ENCODE data around the gene USPL1.

Gene USPL1

DNA sequence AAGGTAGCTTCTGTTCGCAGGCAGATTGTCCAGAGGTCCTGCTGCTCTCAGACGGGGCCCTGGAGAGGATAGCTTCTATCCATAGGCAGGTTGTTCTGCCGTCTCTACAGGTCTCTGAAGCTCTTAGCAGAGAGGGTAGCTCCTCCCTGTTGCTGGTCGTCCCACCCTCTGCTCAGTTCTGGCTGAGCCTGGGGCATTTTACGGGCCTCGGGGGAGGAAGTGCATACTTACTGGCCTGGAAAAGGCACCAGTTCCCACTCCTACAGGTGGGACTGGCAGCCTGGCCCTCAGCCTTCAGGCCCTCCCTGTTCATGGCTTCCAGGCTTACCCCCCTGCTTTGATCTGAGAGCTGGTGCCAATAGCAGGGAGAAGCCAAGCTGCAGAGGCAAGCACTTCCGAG lies 42.3 kb downstream of the USPL1 start:
- no peak for DNase-seq (ENCODE audit: low spot score)

DNA sequence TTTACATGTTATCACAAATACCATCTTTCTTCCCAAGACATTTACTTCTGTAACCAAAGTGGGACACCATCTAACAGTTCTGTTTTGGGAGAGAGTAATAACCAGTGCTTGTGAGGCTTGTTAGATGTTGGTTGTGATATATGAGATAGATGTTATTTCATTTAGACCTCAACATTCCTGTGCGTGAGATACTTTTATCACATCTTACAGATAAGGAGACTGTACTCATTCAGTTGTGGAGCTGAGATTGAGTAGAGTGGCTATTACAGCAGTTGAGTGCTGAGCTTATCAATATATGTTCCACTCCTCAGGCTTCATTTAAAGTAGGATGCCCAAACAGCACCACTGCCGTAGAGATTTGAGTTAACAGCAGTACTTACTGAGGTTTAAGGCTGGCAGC lies 43.1 kb downstream of the USPL1 start:
- DNase-seq (ENCODE audit: low spot score): no peak

DNA sequence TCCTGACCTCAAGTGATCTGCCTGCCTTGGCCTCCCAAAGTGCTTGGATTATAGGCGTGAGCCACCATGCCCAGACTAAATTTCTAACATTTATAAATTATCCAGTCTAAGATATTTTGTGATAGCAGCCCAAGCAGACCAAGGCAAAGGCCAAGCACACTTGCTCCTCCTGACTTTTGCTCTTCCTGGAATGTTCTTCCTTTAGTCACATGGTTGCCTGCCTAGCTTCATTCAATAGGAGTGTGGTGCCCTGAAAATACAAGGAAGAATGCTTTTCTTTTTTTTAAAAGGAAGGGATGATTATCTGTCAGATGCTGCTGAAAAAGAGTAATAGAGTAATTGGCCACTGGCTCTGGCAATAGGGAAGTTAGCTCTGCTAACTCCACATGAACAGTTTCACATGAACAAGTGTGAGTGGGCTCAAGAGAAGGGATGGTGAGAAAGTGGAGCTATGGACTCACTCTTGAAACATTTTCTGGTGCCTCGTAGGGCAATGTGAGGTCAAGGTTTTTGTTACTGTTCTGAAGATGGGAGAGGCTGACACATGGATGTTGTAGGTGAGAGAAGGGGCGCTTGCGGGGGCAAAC lies 47.1 kb downstream of the USPL1 start:
- no peak for DNase-seq (ENCODE audit: low spot score)

DNA sequence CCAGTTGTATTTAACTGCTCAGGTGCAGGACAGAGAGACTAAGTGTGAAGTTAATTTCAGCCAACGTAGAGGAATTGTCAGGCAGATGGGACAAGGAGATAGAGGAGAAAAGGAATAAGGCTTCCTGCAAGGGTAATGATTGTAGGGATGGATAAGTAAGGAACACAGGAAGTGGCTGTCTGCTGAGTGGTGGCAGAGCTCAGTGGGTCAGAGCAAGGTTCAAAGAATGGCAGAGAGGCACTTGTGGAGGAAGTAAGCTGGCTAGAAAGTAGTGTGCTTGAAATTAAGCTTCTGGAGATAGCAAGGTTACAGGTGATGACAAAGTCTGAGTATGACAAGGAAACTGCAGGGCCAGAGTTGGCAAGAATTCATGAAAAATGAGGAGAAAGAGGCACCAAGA lies 47.9 kb downstream of the USPL1 start:
- no peak for DNase-seq (ENCODE audit: low spot score)

- DNase-seq (ENCODE audit: low spot score): no peak
These were observed 48.4 kb downstream of the USPL1 start for GRCh38 chr13:30666113-30666512.

DNA sequence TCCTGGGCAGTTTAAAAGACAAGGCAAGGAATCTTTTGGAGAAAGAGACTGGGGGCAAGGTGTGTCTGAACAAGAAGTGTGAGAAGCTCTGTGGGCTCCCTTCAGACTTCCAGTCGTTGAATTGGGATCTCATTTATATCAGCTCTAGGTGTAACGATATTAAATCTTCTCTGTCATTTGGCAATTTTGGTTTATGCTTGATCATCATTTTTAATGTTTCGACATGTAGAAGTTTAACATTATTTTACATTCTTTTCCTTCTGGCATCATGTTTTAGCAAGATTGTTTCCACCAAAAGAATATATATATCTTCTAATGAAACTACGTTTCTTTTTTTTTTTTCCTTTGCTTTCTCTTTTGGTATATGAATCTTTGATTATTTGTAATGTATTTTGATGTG lies 49.3 kb downstream of the USPL1 start:
- DNase-seq (ENCODE audit: low spot score): no peak

GRCh38 chr13:30668312-30668711 lies 50.6 kb downstream of the USPL1 start:
- no peak for DNase-seq (ENCODE audit: low spot score)

- no peak for DNase-seq (ENCODE audit: low spot score)
These were observed 53.6 kb downstream of the USPL1 start for GRCh38 chr13:30671271-30671815.

GRCh38 chr13:30673669-30674521 lies 56.2 kb downstream of the USPL1 start:
- peak; percentile 92 for DNase-seq (ENCODE audit: low spot score)

- DNase-seq (ENCODE audit: low spot score): no peak
These were observed 58.0 kb downstream of the USPL1 start for GRCh38 chr13:30675717-30676116.

GRCh38 chr13:30676672-30677071 lies 59.0 kb downstream of the USPL1 start:
- DNase-seq (ENCODE audit: low spot score): no peak

DNA sequence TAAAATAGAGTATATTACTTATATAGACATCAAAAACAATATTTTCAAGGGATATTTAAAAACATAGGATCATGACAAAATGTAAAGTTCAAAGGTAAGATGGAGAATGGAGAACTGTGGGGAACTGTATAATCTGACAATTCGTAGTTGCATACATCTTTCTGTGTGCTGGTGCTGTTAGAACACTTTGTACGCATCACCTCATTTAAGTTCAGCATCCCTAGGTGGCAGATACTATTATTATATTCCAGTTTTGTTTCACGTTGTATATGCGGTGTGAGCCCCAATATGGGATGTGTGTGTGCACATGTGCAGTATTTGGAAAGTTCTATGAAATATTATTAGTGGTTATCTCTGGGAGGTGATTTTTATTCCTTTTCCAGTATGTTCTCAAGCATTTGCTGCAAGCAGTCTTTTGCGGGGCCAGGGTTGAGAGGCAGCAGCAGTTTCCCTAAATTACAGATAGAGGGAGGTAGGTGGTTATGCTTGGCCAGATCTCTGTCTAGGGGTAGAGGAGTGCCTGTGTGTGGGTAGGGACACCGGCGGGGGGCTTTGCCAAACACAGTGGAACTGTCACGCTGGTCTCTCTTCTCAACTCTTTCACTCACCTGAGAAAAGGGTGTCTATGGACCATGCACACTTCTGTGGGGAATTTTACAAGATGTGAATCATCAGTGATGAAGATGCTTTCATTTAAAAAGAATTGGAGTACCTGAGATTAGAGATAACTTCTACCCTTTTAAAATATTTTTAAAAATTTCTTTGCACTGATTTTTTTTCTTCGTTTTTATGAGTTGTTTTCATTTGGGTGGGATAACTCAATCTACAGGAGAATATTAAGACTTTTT lies 62.0 kb downstream of the USPL1 start:
- DNase-seq (ENCODE audit: low spot score): peak; percentile 64

DNA sequence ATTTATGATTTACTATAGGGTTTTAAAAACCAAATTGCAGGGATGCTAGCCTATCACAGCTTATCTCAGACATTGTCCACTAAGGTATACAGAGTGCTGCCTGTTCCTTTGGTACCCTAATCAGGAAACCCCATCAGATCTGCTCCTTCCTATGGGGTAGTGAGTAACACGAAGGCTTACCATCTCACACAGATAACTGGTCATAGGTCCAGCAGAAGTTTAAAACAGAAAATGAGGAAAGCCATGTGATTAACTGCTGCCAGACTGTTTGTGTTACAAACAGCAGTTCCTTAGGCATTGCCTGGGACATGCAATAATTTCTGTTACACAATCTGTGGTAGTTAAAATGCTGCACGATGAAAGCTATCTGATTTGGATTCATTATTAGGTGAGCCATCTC lies 64.1 kb downstream of the USPL1 start:
- no peak for DNase-seq (ENCODE audit: low spot score)

DNA sequence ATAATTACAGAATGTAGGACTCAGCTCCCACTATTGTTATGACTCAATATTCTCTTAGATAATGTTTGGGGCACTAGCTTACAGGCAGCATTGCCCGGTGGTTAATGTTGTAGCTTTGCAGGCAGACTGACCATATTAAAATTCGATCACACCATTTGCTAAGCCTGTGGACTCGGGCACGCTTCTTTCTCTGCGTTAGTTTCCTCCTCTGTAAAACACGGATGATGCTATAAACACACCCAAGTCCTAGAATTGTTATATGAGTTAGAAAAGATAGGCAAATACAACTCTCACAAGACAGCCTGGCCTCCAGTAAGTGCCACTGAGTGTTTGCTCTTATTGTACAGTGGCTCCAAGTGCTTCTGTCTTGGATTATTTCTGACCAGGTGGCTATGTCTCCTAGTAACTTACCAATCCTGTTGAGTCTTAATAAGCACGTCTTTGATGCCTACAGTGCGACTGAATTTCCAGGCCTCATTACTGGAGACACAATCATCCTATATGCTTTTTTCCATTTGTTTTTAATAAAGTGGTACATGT lies 67.7 kb downstream of the USPL1 start:
- DNase-seq (ENCODE audit: low spot score): no peak

DNA sequence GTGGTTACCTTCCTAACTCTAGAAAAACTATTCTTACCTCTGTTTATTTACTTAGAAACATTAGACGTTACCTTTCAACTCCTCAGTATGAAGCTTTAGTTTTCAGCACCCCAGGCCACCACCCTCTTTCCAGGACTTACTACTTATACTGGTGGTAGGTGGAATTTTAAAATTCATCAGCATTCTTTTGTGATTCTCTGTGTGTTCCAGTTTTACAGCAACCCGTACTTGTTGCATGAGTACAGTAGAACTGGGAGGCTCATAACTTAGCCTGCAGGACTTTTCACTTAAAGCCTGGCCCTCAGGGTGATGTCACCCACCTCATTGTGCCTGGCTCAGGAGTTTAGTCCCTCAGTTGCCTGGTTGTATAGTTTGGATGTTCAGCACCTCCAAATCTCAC lies 68.3 kb downstream of the USPL1 start:
- DNase-seq (ENCODE audit: low spot score): no peak

- DNase-seq (ENCODE audit: low spot score): no peak
These were observed 69.9 kb downstream of the USPL1 start for GRCh38 chr13:30687601-30688000.

DNA sequence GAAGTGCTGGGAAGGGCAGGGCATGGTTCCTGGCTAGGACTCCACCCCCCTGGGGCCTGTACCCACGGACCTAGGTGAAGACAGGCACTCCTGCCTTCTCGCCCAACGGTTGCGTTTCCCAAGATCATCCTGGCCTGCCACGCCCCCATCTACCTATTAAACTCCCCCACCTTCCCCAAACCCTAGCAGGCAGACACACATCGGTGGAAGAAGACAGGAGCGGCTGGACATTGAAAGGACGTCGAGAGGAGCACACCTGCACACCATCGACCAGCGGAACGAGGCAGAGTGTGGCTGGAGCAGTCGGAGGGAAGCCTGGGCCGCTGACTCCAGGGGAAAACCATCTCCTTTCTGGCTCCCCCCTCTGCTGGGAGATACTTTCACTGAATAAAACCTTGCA lies 72.0 kb downstream of the USPL1 start:
- DNase-seq (ENCODE audit: low spot score): no peak

DNA sequence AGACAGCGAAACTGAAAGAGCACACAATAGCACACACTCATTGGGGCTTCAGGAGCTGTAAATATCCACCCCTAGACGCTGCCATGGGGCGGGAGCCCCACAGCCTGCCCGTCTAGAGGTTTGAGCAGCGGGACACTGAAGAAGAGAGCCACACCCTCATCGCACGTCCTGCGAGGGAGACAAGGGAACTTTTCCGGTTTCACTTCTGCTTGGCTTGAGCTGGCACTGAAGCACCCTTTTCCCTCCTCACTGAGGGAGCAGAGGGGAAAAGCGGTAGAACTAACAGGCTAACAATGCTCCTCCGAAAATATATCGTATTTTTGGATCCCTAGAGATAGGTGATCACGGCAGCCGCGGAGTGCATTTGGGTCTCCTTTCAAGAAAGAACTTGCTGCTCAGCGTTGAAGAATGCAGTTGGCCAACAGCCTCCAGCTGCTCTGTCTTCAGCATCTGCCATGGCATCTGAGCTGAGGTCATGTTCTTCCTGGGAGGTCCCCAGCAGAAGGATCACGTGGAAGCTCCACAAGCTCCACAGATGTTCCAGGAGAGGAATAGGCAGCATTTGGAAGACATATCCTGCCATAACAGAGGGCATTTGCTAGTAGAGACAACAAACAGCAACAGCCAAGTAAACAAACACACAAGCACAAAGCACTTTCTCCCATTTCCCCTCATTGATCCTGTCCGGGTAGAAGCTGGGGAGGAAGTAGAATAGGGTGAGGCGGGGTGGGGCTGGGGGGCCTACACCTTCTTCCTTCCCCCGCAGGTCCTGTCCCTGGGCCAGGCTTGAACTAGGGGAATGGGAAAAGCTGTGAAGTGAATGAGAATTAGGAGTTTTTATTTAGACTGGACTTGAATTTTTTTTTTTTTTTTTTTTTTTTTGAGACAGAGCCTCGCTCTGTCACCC lies 72.8 kb downstream of the USPL1 start:
- DNase-seq (ENCODE audit: low spot score): peak; percentile 64

DNA sequence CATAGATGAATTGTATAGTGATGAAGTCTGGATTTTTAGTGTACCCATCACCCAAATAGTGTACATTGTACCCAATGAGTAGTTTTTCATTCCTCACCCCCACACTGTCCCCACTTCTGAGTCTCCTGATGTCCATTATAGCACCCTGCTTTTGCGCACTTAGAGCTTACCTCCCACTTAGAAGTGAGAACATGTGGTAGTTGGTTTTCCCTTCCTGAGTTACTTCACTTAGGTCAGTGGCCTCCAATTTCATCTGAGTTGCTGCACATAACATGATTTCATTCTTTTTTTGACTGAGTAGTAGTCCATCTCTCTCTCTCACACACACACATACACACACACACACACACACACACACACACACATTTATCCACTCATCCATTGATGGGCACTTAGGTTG lies 74.4 kb downstream of the USPL1 start:
- no peak for DNase-seq (ENCODE audit: low spot score)

DNA sequence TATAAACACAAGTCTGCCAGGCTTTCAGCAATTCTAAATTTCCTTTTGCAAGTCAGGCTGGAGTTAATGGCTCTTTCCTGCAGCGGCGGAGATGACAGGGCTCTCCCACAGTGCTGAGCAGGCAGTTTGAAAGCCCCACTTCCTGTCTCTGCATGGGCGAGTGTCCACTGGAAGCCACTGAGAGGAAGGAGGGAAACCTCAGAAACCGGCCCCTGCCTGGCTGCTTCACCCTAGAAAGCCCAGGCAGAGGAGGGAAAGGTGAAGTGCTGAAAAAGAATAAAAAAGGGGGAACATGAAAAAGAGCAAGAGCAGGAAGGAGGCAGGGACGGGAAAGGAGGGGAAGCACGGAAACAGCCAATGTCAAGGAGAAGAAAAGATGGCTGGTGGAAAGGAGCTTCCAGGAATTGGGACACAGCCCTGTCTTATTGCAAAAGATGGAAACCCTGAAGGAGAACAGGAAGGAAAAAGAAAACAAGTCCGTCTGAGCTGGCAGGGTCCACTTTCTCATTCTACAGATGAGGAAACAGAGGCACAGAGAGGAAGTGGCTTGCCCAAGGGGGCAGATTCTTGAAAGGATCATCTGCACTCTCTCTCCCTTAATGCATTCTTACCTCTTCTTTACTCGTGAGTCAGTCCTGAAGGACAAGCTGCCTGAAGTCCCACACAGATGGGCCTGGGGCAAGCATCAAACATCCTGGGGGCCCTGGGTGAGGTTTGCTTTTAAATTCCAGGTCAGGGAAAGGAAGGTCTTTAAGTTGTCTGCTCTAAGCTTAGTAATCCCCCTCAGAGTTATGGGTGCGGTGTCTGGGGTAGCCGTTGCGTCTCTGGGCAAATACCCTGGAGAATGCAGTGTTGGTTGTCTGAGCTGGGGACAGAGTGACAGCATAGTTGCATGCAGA lies 78.8 kb downstream of the USPL1 start:
- peak; percentile 66 for DNase-seq (ENCODE audit: low spot score)
